Adrenal gland (tissue), 12 donors: ENCODE measurements around the gene SLC7A6. TPM values are rescaled to one million over a fixed set of nuclear protein-coding genes. Genes with fewer than 3 reads are reported as not detected.

Experiments used
- DNase-seq, 7 donors: peaks; one replicate each; pipeline ENCODE4 v3.0.0-alpha.2; 2019 to 2020
- H3K27ac ChIP-seq, 5 donors: fragments of 200-600 bp; sonication (generic) in 4 of 5; 1 replicate in 3 of 5; 2 replicates in 2 of 5; pipeline versions ENCODE4 v1.5.1 to v1.8.0; 2016 to 2020; ENCODE audit warnings: mild to moderate bottlenecking in 1 of 5
- H3K27me3 ChIP-seq: fragments of 200-600 bp; 2 replicates; pipeline ENCODE4 v1.8.0; 2021
- H3K36me3 ChIP-seq, 2 donors: fragments of 200-600 bp; replicated peaks in 1 of 2; 1 replicate in 1 of 2; 2 replicates in 1 of 2; pipeline versions ENCODE4 v1.5.1 to v1.8.0; 2018 to 2022
- H3K4me1 ChIP-seq, 2 donors: fragments of 200-600 bp; replicated peaks in 1 of 2; 1 replicate in 1 of 2; 2 replicates in 1 of 2; pipeline versions ENCODE4 v1.5.1 to v1.8.0; 2018 to 2021
- H3K4me3 ChIP-seq, 4 donors: fragments of 200-600 bp; sonication (generic) in 3 of 4; one replicate each; pipeline ENCODE4 v1.5.1; 2016 to 2018
- H3K9me3 ChIP-seq, 3 donors: fragments of 200-600 bp; sonication (generic) in 1 of 3; replicated peaks in 1 of 3; 1 replicate in 2 of 3; 2 replicates in 1 of 3; pipeline versions ENCODE4 v1.5.1 to v1.8.0; 2016 to 2021
- POLR2A ChIP-seq, 2 donors: fragments of 450-650 bp; IDR thresholded peaks; one replicate each; pipeline ENCODE4 v1.6.1; 2017; ENCODE audit warnings: antibody characterized with exemption in 2 of 2, mild to moderate bottlenecking in 2 of 2, moderate library complexity in 1 of 2
- WGBS, 4 donors: extraction: QIAGEN DNeasy Blood & Tissue Kit in 2 of 4; methylation state at CpG; one replicate each; pipeline versions ENCODE4 v1.1.5 to v1.1.7; 2013 to 2017; 5-methylcytosine and 5-hydroxymethylcytosine counted together
- intact Hi-C, 2 donors: fragments of 100-400 bp; cut with DNase I; formaldehyde crosslinking; loops; one replicate each; pipeline versions ENCODE4 v1.14.1 to v1.15.0; 2022 to 2023
- polyA plus RNA-seq, 3 donors: library from polyadenylated mRNA; stranded (reverse); fragments of 200-250 nt in 2 of 3; fragments of 350-450 nt in 1 of 3; fragmentation: Illumina TruSeq in 1 of 3; extraction: RNeasy Lipid Tissue Mini Kit (QIAGEN cat#74804) in 1 of 3; gene quantifications; one replicate each; pipeline ENCODE4 v1.2.3, GENCODE V29; 2013 to 2014
- total RNA-seq, 9 donors: library from RNA; depleted of rRNA in 4 of 9; stranded (reverse); fragments of >200 nt in 4 of 9; fragments of 120-200 nt in 1 of 9; fragmentation: NEBNext Ultra II Directional in 1 of 9; extraction: Animal tissue kit (Norgen Biotek cat#: 25700) in 1 of 9; gene quantifications; one replicate each; pipeline versions ENCODE4 v1.1.0 to v1.2.4, GENCODE V29; 2013 to 2023
- TF ChIP-seq, protein P1 (sequence below), 6 experiments: fragments of 450-650 bp in 4 of 6; fragments of 200-600 bp in 2 of 6; sonication (generic) in 1 of 6; IDR thresholded peaks; 1 replicate in 5 of 6; 2 replicates in 1 of 6; pipeline versions ENCODE4 v1.5.1 to v1.8.0; 2016 to 2021; ENCODE audit warnings: antibody characterized with exemption in 6 of 6, mild to moderate bottlenecking in 2 of 6, moderate library complexity in 1 of 6
- donor health status: healthy with polysubstance abuse.
- donor health status: Bipolar disorder and iron deficiency.
- donor health status: DM: yes; HTN: yes; CAD: no.
- donor health status: DM: no; HTN: no; CAD: no.
- donor health status: DM: no; HTN: no; CAD: no.
- donor health status: DM: yes; HTN: yes; CAD: no.

Gene SLC7A6
- total and polyA plus RNA-seq, 12 donors = 2.0 to 54.7 (median 22.0) TPM

DNA sequence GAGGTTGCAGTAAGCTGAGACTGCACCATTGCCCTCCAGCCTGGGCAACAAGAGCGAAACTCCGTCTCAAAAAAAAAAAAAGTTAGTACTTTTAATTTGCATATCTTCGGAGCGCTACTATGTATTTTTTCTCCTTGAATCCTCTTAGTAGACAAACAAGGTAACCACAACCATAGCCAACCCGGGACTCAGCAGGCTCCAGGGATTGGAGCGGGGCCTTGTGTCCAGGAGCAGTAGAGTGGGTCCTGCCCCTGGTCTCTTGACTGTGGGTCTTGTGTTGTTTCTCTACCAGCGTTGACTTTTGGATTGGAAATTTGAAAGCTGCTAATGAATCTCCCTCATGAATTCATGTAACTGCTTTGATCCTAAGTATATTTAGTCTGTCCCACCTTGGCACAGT lies 78.8 kb downstream of the SLC7A6 start:
- Histone ChIP-seq H3K36me3 (peaks cover 0 to 60% of the 10 kb centered on the region in 2 donors), H3K9me3 (no peaks in the 10 kb centered on the region), H3K27me3 (no peaks in the 10 kb centered on the region), H3K27ac (no peak overlapping the region), H3K4me3 (no peak overlapping the region), H3K4me1 (peaks cover 8 to 10% of the 10 kb centered on the region in 2 donors)
- TF ChIP-seq, protein P1, sequence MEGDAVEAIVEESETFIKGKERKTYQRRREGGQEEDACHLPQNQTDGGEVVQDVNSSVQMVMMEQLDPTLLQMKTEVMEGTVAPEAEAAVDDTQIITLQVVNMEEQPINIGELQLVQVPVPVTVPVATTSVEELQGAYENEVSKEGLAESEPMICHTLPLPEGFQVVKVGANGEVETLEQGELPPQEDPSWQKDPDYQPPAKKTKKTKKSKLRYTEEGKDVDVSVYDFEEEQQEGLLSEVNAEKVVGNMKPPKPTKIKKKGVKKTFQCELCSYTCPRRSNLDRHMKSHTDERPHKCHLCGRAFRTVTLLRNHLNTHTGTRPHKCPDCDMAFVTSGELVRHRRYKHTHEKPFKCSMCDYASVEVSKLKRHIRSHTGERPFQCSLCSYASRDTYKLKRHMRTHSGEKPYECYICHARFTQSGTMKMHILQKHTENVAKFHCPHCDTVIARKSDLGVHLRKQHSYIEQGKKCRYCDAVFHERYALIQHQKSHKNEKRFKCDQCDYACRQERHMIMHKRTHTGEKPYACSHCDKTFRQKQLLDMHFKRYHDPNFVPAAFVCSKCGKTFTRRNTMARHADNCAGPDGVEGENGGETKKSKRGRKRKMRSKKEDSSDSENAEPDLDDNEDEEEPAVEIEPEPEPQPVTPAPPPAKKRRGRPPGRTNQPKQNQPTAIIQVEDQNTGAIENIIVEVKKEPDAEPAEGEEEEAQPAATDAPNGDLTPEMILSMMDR (IDR thresholded peaks at IDR 0.05) = no peak
- TF ChIP-seq POLR2A (IDR thresholded peaks at IDR 0.05) = no peak
- DNase-seq = no peak
- 94 to 97% (median 96%) methylated on average over 7 of the region's 7 CpGs for whole genome bisulfite sequencing, 4 donors
- intact Hi-C loops = no loop called here

GRCh38 chr16:68344252-68344651 lies 79.9 kb downstream of the SLC7A6 start:
- no peaks in the 10 kb centered on the region for H3K27me3 ChIP-seq
- H3K27ac ChIP-seq = no peak overlapping the region
- no peak overlapping the region for H3K4me3 ChIP-seq
- H3K9me3 ChIP-seq = no peaks in the 10 kb centered on the region
- H3K36me3 ChIP-seq = peaks cover 0 to 60% of the 10 kb centered on the region in 2 donors
- WGBS, 4 donors = 32 to 52% (median 40%) methylated on average over 11 of the region's 11 CpGs
- DNase-seq = peak in 2 of 7 donors; percentile 40 to 53
- no peak for TF ChIP-seq POLR2A (IDR thresholded peaks at IDR 0.05)
- TF ChIP-seq, protein P1 (IDR thresholded peaks at IDR 0.05) = no peak
- intact Hi-C loops = no loop called here
- peaks cover 9 to 11% of the 10 kb centered on the region in 2 donors for H3K4me1 ChIP-seq

- no peak overlapping the region for H3K4me3 ChIP-seq
- no peak overlapping the region for H3K27ac ChIP-seq
- peaks cover 0 to 51% of the 10 kb centered on the region in 2 donors for H3K36me3 ChIP-seq
- peaks cover 9 to 11% of the 10 kb centered on the region in 2 donors for H3K4me1 ChIP-seq
- 61 to 89% (median 78%) methylated on average over 5 to 11 of the region's 11 CpGs for WGBS, 4 donors
- no peak for TF ChIP-seq POLR2A (IDR thresholded peaks at IDR 0.05)
- TF ChIP-seq, protein P1 (IDR thresholded peaks at IDR 0.05) = no peak
- H3K9me3 ChIP-seq = no peaks in the 10 kb centered on the region
- no peaks in the 10 kb centered on the region for H3K27me3 ChIP-seq
- no peak for DNase-seq
- intact Hi-C loops = no loop called here
Observed at GRCh38 chr16:68345351-68345810, 81.1 kb downstream of the SLC7A6 start.

DNA sequence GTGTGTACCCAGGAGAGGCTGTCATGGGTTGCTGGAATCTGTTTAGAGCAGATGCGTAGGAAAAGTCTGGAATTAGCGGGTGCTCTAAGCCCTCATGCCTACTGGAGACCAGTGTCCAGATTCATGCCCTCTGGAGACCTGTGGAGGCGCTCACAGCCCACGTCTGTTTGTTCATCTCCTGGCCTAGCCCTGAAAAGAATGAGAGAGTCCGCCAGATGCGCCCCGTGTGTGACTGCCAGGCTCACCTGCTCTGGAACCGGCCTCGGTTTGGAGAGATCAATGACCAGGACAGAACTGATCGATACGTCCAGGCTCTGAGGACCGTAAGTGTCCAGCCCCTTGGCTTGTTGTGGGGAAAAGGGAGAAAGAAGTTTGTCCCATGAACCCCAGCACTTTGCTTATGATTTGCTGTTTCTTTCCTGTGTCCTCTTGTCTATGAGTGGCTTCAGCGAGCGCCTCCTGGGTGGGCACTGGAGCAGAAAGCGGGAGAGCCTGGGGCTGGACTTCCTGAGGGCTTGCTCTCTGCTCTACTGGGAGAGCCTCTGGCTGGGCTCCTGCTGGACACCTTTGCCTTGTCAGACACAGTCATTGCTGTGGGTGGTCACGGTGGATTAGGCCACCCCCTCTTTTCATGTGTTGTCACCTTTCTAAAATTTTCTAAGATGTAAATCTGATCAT lies 81.8 kb downstream of the SLC7A6 start:
- no peak overlapping the region for H3K4me3 ChIP-seq
- intact Hi-C loops = no loop called here
- WGBS, 4 donors = 92 to 98% (median 97%) methylated on average over 14 to 16 of the region's 16 CpGs
- H3K27ac ChIP-seq = no peak overlapping the region
- H3K36me3 ChIP-seq = peaks cover 0 to 43% of the 10 kb centered on the region in 2 donors
- TF ChIP-seq POLR2A (IDR thresholded peaks at IDR 0.05) = no peak
- TF ChIP-seq, protein P1 (IDR thresholded peaks at IDR 0.05) = no peak
- DNase-seq = no peak
- no peaks in the 10 kb centered on the region for H3K27me3 ChIP-seq
- H3K4me1 ChIP-seq = peaks cover 9 to 11% of the 10 kb centered on the region in 2 donors
- H3K9me3 ChIP-seq = no peaks in the 10 kb centered on the region
